Upper lobe of left lung (tissue), 6 donors: ENCODE measurements around the gene DIRAS1. TPM values are rescaled to one million over a fixed set of nuclear protein-coding genes. Genes with fewer than 3 reads are reported as not detected.

Experiments
- ATAC-seq, 2 donors: fragments of 200-7000 bp; cut with Tn5 transposase; one replicate each; pipeline ENCODE4 v1.9.1; 2022; ENCODE audit warnings: mild to moderate bottlenecking in 2 of 2, moderate library complexity in 2 of 2; ENCODE audit not compliant: low FRiP score in 2 of 2
- DNase-seq, 2 donors: peaks; one replicate each; pipeline ENCODE4 v3.0.0-alpha.2; 2019 to 2020
- H3K27ac ChIP-seq, 4 donors: fragments of 200-600 bp; sonication (generic); one replicate each; pipeline ENCODE4 v1.5.1; 2016 to 2019
- H3K27me3 ChIP-seq, 4 donors: fragments of 200-600 bp; sonication (generic); one replicate each; pipeline ENCODE4 v1.5.1; 2017 to 2019
- H3K36me3 ChIP-seq, 4 donors: fragments of 200-600 bp; sonication (generic); one replicate each; pipeline ENCODE4 v1.5.1; 2016 to 2019
- H3K4me1 ChIP-seq, 4 donors: fragments of 200-600 bp; sonication (generic); one replicate each; pipeline ENCODE4 v1.5.1; 2018 to 2019
- H3K4me3 ChIP-seq, 4 donors: fragments of 200-600 bp; sonication (generic); one replicate each; pipeline ENCODE4 v1.5.1; 2017 to 2019; ENCODE audit warnings: mild to moderate bottlenecking in 2 of 4, moderate library complexity in 1 of 4
- H3K9me3 ChIP-seq, 4 donors: fragments of 200-600 bp; sonication (generic); one replicate each; pipeline ENCODE4 v1.5.1; 2018 to 2019
- CTCF ChIP-seq, 6 experiments: fragments of 450-650 bp in 4 of 6; fragments of 200-600 bp in 2 of 6; sonication (generic) in 2 of 6; IDR thresholded peaks; one replicate each; pipeline ENCODE4 v1.5.1; 2016 to 2019; ENCODE audit warnings: antibody characterized with exemption in 6 of 6
- EP300 ChIP-seq, 4 donors: sonication (generic); formaldehyde crosslinking; IDR thresholded peaks; one replicate each; pipeline ENCODE4 v1.5.1; 2017; ENCODE audit warnings: antibody characterized with exemption in 4 of 4, control low read depth in 2 of 4
- POLR2A ChIP-seq, 4 donors: fragments of 450-650 bp; IDR thresholded peaks; one replicate each; pipeline ENCODE4 v1.5.1; 2016 to 2017; ENCODE audit warnings: antibody characterized with exemption in 4 of 4, mild to moderate bottlenecking in 2 of 4
- POLR2AphosphoS5 ChIP-seq, 2 donors: sonication (generic); formaldehyde crosslinking; IDR thresholded peaks; one replicate each; pipeline ENCODE4 v1.5.1; 2017; ENCODE audit warnings: antibody characterized with exemption in 2 of 2
- WGBS, 2 donors: methylation state at CpG; one replicate each; pipeline ENCODE4 v1.1.5; 2017 to 2018; 5-methylcytosine and 5-hydroxymethylcytosine counted together
- total RNA-seq, 6 donors: library from RNA; depleted of rRNA in 4 of 6; stranded (reverse); fragments of >200 nt in 4 of 6; gene quantifications; one replicate each; pipeline versions ENCODE4 v1.1.0 to v1.2.1, GENCODE V29; 2016 to 2021
- donor health status: DM: no; HTN: no; CAD: no; lungs with moderate emphysema.
- donor health status: DM: no; HTN: yes; CAD: no; lungs with severe emphysema.

The DIRAS1 gene
- total RNA-seq, 6 donors from 2014 or later: 0.15 to 1.3 (median 0.81) TPM; not detected in 3

GRCh38 chr19:2665103-2665502 lies 56.1 kb downstream of the DIRAS1 start:
- Histone ChIP-seq H3K27me3 (no peaks in the 10 kb centered on the region), H3K27ac (no peak overlapping the region), H3K4me3 (no peak overlapping the region), H3K9me3 (no peaks in the 10 kb centered on the region), H3K36me3 (no peaks in the 10 kb centered on the region), H3K4me1 (no peaks in the 10 kb centered on the region)
- DNase-seq (no peak), ATAC-seq (peak in 1 of 2 donors; percentile 20)
- WGBS, 2 donors: 84 to 85% methylated on average over 5 to 11 of the region's 11 CpGs
- no peak for TF ChIP-seq CTCF (IDR thresholded peaks at IDR 0.05)
- no peak for TF ChIP-seq EP300 (IDR thresholded peaks at IDR 0.05)
- no peak for TF ChIP-seq POLR2AphosphoS5 (IDR thresholded peaks at IDR 0.05)
- TF ChIP-seq POLR2A (IDR thresholded peaks at IDR 0.05): no peak

Other genes with a start within 250 kb of the DIRAS1 start
- 100 to 1,000 TPM in 4 of 6 donors, 10 to 100 TPM in 2; 93.2 to 247 (median 139) TPM for gene GADD45B, start 245.2 kb downstream of the DIRAS1 start, total RNA-seq
- gene GNG7, start 18.7 kb downstream of the DIRAS1 start, total RNA-seq: 1 to 10 TPM; 3.5 to 7.7 (median 7.1) TPM
- gene SLC39A3, start 18.6 kb upstream of the DIRAS1 start, total RNA-seq: 10 to 100 TPM; 12.6 to 48.2 (median 30.6) TPM
- 10 to 100 TPM; 34.3 to 56.4 (median 46.1) TPM for gene SGTA, start 61.9 kb upstream of the DIRAS1 start, total RNA-seq
- gene THOP1, start 64.1 kb upstream of the DIRAS1 start, total RNA-seq: 10 to 100 TPM; 28.7 to 62.3 (median 43.1) TPM
- gene ZNF554, start 98.5 kb upstream of the DIRAS1 start, total RNA-seq: 10 to 100 TPM in 1 of 6 donors, 1 to 10 TPM in 5; 3.2 to 11.5 (median 6.7) TPM
- 1 to 10 TPM; 3.3 to 7.5 (median 5.8) TPM for gene ZNF555, start 120.1 kb upstream of the DIRAS1 start, total RNA-seq
- not detected for gene ZNF556, start 146.0 kb upstream of the DIRAS1 start, total RNA-seq
- 1 to 10 TPM; 5.2 to 9.8 (median 6.1) TPM for gene ZNF57, start 179.6 kb upstream of the DIRAS1 start, total RNA-seq
- gene ZNF77, start 223.6 kb upstream of the DIRAS1 start, total RNA-seq: 1 to 10 TPM; 3.1 to 7.3 (median 4.6) TPM